Testis (tissue), 3 donors: Measurements from ENCODE around the gene RNF169. TPM values are rescaled to one million over a fixed set of nuclear protein-coding genes. Genes with fewer than 3 reads are reported as not detected.
A peak's percentile ranks its signal among the peaks of the same experiment; 100 is the strongest.

Experiments used
- DNase-seq: peaks from one replicate; pipeline ENCODE4 v3.0.0-alpha.2; 2019
- H3K27ac ChIP-seq, 2 donors: fragments of 200-600 bp; sonication (generic); one replicate each; pipeline ENCODE4 v1.5.1; 2019
- H3K27me3 ChIP-seq: fragments of 200-600 bp; sonication (generic); one replicate; pipeline ENCODE4 v1.5.1; 2019
- H3K36me3 ChIP-seq: fragments of 200-600 bp; sonication (generic); one replicate; pipeline ENCODE4 v1.5.1; 2017; ENCODE audit warnings: low read depth; ENCODE audit errors: missing control alignments
- H3K4me1 ChIP-seq: fragments of 200-600 bp; sonication (generic); one replicate; pipeline ENCODE4 v1.5.1; 2019
- H3K4me3 ChIP-seq, 2 donors: fragments of 200-600 bp; sonication (generic); one replicate each; pipeline ENCODE4 v1.5.1; 2017 to 2019
- H3K9me3 ChIP-seq: fragments of 200-600 bp; sonication (generic); one replicate; pipeline ENCODE4 v1.5.1; 2017
- POLR2A ChIP-seq: fragments of 450-650 bp; IDR thresholded peaks from one replicate; pipeline ENCODE4 v1.6.1; 2017; ENCODE audit warnings: antibody characterized with exemption, mild to moderate bottlenecking, moderate library complexity
- WGBS, 2 donors: methylation state at CpG; one replicate each; pipeline ENCODE4 v1.1.5; 2018; 5-methylcytosine and 5-hydroxymethylcytosine counted together
- intact Hi-C: fragments of 100-400 bp; cut with DNase I; formaldehyde crosslinking; loops from one replicate; pipeline ENCODE4 v1.15.1; 2023; ENCODE audit warnings: low total_unique reads
- polyA plus RNA-seq: library from polyadenylated mRNA; stranded (reverse); fragments of 350-450 nt; fragmentation: Illumina TruSeq; extraction: RNeasy Lipid Tissue Mini Kit (QIAGEN cat#74804); gene quantifications from one replicate; pipeline ENCODE4 v1.2.3, GENCODE V29; 2014; ENCODE audit warnings: low read depth, low replicate concordance; ENCODE audit not compliant: insufficient read depth
- total RNA-seq, 2 donors: library from RNA; depleted of rRNA; stranded (reverse); fragments of >200 nt; gene quantifications; one replicate each; pipeline ENCODE4 v1.2.3, GENCODE V29; 2016
- TF ChIP-seq, protein P1 (sequence below), 3 experiments: fragments of 450-650 bp in 2 of 3; fragments of 200-600 bp in 1 of 3; sonication (generic) in 1 of 3; IDR thresholded peaks; one replicate each; pipeline ENCODE4 v1.5.1; 2016 to 2019; ENCODE audit warnings: antibody characterized with exemption in 3 of 3, mild to moderate bottlenecking in 2 of 3, moderate library complexity in 1 of 3

The RNF169 gene
- total and polyA plus RNA-seq, 3 donors from 2014 or later = 7.2 to 19.4 (median 19.3) TPM

DNA sequence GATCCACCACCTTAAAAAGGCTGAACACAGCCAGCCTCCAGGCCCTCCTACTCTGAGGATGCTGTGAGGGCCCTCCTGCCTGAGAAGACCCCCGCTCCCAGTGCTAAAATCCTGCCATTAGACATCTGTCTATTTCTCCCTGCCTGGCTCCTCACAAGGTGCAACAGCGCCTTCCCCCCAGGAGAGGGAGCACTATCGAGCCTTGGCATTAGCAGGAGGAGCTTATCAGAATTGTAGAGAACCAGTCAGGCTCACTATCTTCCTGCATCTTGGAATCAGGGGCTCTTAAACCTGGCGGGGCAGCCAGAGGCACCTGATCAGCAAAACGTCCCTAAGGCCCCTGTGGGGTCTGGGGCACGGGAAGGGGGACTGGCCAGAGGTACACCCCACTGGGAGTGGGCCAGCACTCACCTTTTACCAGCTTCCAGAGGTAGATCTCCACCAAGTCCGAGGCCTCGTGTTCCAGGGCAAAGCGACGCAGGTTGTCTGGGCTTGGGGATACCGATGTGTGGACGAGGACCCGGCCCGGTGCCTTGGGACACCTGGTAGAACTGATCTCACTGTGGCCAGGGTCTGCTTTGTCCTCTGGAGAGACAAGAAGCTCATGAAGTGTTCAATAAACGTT lies 46.2 kb upstream of the RNF169 start:
- WGBS, 2 donors = 65 to 69% methylated on average over 15 of the region's 15 CpGs
- peak overlapping the region in 1 of 2 donors; percentile 15 for H3K4me3 ChIP-seq
- H3K27me3 ChIP-seq = no peaks in the 10 kb centered on the region
- no peak overlapping the region for H3K27ac ChIP-seq
- TF ChIP-seq, protein P1, sequence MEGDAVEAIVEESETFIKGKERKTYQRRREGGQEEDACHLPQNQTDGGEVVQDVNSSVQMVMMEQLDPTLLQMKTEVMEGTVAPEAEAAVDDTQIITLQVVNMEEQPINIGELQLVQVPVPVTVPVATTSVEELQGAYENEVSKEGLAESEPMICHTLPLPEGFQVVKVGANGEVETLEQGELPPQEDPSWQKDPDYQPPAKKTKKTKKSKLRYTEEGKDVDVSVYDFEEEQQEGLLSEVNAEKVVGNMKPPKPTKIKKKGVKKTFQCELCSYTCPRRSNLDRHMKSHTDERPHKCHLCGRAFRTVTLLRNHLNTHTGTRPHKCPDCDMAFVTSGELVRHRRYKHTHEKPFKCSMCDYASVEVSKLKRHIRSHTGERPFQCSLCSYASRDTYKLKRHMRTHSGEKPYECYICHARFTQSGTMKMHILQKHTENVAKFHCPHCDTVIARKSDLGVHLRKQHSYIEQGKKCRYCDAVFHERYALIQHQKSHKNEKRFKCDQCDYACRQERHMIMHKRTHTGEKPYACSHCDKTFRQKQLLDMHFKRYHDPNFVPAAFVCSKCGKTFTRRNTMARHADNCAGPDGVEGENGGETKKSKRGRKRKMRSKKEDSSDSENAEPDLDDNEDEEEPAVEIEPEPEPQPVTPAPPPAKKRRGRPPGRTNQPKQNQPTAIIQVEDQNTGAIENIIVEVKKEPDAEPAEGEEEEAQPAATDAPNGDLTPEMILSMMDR (IDR thresholded peaks at IDR 0.05) = peak; percentile 32 to 79 (median 54)
- TF ChIP-seq POLR2A = no peak
- no peaks in the 10 kb centered on the region for H3K4me1 ChIP-seq
- H3K9me3 ChIP-seq = no peaks in the 10 kb centered on the region
- no peaks in the 10 kb centered on the region for H3K36me3 ChIP-seq
- peak; percentile 72 for DNase-seq
- intact Hi-C loops = no loop called here

DNA sequence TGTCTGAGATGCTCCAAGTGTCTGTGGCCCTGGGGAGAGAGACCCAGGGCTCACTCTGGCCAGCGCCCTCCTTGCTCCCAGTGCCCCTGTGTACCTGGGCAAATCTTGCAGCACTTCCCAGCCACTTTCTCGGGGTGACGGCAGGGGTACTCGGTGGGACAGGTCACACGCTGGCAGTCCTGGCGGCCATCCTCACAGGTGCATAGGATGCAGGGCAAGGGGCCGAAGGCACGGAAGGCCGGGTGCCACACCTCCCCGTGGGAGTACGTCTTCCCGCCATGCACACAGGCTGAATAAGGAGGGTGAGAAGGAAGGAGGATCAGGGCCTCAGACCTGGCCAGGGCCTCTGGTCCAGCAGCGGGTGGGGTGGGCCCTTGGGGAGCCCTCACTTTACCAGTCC lies 45.4 kb upstream of the RNF169 start:
- Histone ChIP-seq H3K27me3 (no peaks in the 10 kb centered on the region), H3K4me1 (no peaks in the 10 kb centered on the region), H3K27ac (no peak overlapping the region), H3K9me3 (no peaks in the 10 kb centered on the region), H3K4me3 (no peak overlapping the region), H3K36me3 (no peaks in the 10 kb centered on the region)
- intact Hi-C loops = no loop called here
- no peak for TF ChIP-seq POLR2A
- TF ChIP-seq, protein P1 (IDR thresholded peaks at IDR 0.05) = no peak
- no peak for DNase-seq
- WGBS, 2 donors = 94 to 95% methylated on average over 6 to 13 of the region's 13 CpGs

DNA sequence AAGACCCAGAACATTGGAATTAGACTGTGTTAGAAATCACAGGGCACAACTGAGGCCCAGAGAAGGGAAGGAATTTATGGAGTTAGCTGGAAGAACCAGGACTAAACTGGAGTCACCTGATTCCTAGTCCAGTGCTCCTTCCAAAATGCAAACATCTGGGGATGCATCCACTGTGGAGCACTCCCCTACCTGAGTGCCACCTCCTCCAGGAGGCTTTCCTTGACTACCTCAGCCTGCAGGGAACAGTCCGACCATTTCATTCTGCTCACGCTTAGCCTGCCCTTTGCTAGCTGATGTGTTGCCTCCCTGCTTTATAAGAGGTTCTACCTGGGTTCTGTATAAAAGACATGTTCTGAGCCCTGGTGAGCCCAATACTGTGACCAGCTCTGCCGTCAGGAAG lies 41.5 kb upstream of the RNF169 start:
- no peak overlapping the region for H3K4me3 ChIP-seq
- TF ChIP-seq, protein P1 (IDR thresholded peaks at IDR 0.05) = no peak
- no peak for TF ChIP-seq POLR2A
- no peaks in the 10 kb centered on the region for H3K36me3 ChIP-seq
- H3K9me3 ChIP-seq = no peaks in the 10 kb centered on the region
- H3K27me3 ChIP-seq = no peaks in the 10 kb centered on the region
- no peak overlapping the region for H3K27ac ChIP-seq
- intact Hi-C loops = no loop called here
- no peak for DNase-seq
- H3K4me1 ChIP-seq = peaks cover 11% of the 10 kb centered on the region
- 89 to 94% methylated on average over 3 of the region's 3 CpGs for WGBS, 2 donors

DNA sequence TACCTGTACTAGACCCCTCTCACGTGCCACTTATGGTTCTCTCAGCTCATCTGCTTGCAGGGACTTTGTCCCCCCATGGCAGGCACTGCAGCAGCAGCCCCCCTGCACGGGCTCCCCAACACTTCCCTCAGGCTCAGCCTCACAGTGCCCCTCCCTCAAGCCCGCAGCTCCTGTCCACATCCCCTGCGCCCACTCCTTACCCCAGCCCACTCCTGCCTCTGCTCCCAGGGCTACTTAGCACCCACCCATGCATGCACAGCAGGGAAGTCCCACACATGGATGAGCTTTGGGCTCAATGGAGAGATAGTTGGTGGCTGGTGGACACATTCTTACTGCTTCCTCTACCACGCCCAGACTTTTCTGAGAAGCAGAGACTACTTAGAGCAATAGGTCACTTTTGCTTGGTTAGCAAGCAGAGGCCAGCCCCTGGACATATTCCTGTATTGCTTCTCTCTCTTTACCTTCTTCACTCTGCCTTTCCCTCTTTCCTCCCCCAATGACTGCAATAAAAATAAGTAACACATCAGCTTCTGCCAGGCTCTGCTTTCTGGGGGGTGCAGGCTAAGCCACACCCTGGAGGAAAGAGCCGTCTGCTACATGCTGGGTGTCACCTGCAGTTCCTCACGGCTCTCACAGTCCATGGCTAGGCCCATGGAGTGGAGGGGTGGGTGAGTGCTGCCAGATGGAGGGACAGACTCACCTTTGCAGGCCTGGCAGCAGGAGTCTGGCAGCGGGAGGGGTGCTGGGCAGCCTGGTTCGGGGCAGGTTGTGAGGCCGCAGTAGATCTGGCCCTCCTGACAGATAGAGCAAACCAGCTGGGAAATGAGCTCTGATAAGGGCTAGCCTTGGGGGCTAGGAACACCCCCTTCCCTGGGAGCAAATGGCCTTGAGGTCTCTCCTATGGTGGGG lies 40.8 kb upstream of the RNF169 start:
- H3K36me3 ChIP-seq = no peaks in the 10 kb centered on the region

More for the DNA sequence above, 40.8 kb upstream of the RNF169 start:
- DNase-seq = no peak
- Histone ChIP-seq H3K4me1 (peaks cover 11% of the 10 kb centered on the region), H3K27me3 (no peaks in the 10 kb centered on the region), H3K9me3 (no peaks in the 10 kb centered on the region), H3K4me3 (no peak overlapping the region), H3K27ac (no peak overlapping the region)
- WGBS, 2 donors = 82 to 84% methylated on average over 10 of the region's 10 CpGs
- intact Hi-C loops = no loop called here
- TF ChIP-seq, protein P1 (IDR thresholded peaks at IDR 0.05) = no peak
- no peak for TF ChIP-seq POLR2A
